Liver (tissue), 9 donors: Measurements from ENCODE around the gene PSMG3. TPM values are rescaled to one million over a fixed set of nuclear protein-coding genes. Genes with fewer than 3 reads are reported as not detected.

ENCODE experiments used
- DNase-seq: peaks from one replicate; pipeline ENCODE4 v3.0.0-alpha.2; 2017; ENCODE audit warnings: low spot score
- H3K27ac ChIP-seq, 2 donors: one replicate each; pipeline ENCODE4 v1.7.0; 2013; ENCODE audit warnings: inconsistent platforms in 2 of 2, low read length in 2 of 2, control low read depth in 1 of 2, low read depth in 1 of 2, mild to moderate bottlenecking in 1 of 2
- H3K27me3 ChIP-seq, 4 donors: one replicate each; pipeline versions ENCODE4 v1.6.1 to v1.7.0; 2013; ENCODE audit warnings: low read length in 3 of 4, inconsistent platforms in 1 of 4, mild to moderate bottlenecking in 1 of 4, moderate library complexity in 1 of 4; ENCODE audit not compliant: control insufficient read depth in 4 of 4, insufficient read depth in 4 of 4
- H3K36me3 ChIP-seq, 4 donors: one replicate each; pipeline versions ENCODE4 v1.6.1 to v1.7.0; 2013; ENCODE audit warnings: low read length in 3 of 4, mild to moderate bottlenecking in 3 of 4, low read depth in 1 of 4, moderate library complexity in 1 of 4; ENCODE audit not compliant: control insufficient read depth in 4 of 4, insufficient read depth in 3 of 4
- H3K4me1 ChIP-seq, 4 donors: one replicate each; pipeline versions ENCODE4 v1.6.1 to v1.7.0; 2013; ENCODE audit warnings: low read length in 3 of 4, mild to moderate bottlenecking in 3 of 4, moderate library complexity in 1 of 4; ENCODE audit not compliant: control insufficient read depth in 4 of 4, insufficient read depth in 4 of 4
- H3K4me3 ChIP-seq, 3 donors: one replicate each; pipeline versions ENCODE4 v1.6.1 to v1.7.0; 2013; ENCODE audit warnings: low read length in 3 of 3, control low read depth in 1 of 3, low read depth in 1 of 3, mild to moderate bottlenecking in 1 of 3
- H3K9ac ChIP-seq, 2 donors: one replicate each; pipeline ENCODE4 v1.7.0; 2013; ENCODE audit warnings: low read length in 2 of 2, mild to moderate bottlenecking in 2 of 2, moderate library complexity in 2 of 2, control low read depth in 1 of 2, low read depth in 1 of 2
- H3K9me3 ChIP-seq, 4 donors: one replicate each; pipeline versions ENCODE4 v1.6.1 to v1.7.0; 2013; ENCODE audit warnings: low read length in 3 of 4; ENCODE audit not compliant: control insufficient read depth in 4 of 4
- ATF3 ChIP-seq: IDR thresholded peaks from 2 replicates; pipeline ENCODE4 v1.6.1; 2016; ENCODE audit warnings: antibody characterized with exemption
- CTCF ChIP-seq: fragments of 150-350 bp; IDR thresholded peaks from 2 replicates; pipeline ENCODE4 v1.5.1; 2017; ENCODE audit warnings: improper control_type of control experiment, low read depth, low read length; ENCODE audit not compliant: missing input control
- EGR1 ChIP-seq, 2 donors: IDR thresholded peaks; 2 replicates each; pipeline ENCODE4 v1.6.1; 2016 to 2018; ENCODE audit warnings: antibody characterized with exemption in 2 of 2, low read depth in 2 of 2
- FOXA1 ChIP-seq: IDR thresholded peaks from 2 replicates; pipeline ENCODE4 v1.6.1; 2016; ENCODE audit warnings: antibody characterized with exemption
- FOXA2 ChIP-seq: IDR thresholded peaks from 2 replicates; pipeline ENCODE4 v1.6.1; 2016; ENCODE audit warnings: antibody characterized with exemption
- GABPA ChIP-seq, 2 donors: IDR thresholded peaks in 1 of 2; conservative IDR thresholded peaks in 1 of 2; 2 replicates each; pipeline ENCODE4 v1.6.1; 2016; ENCODE audit warnings: antibody characterized with exemption in 2 of 2, mild to moderate bottlenecking in 1 of 2, moderate library complexity in 1 of 2
- HNF4A ChIP-seq, 2 donors: conservative IDR thresholded peaks; 2 replicates each; pipeline ENCODE4 v1.6.1; 2016; ENCODE audit warnings: antibody characterized with exemption in 2 of 2, mild to moderate bottlenecking in 2 of 2
- HNF4G ChIP-seq: IDR thresholded peaks from 2 replicates; pipeline ENCODE4 v1.6.1; 2016; ENCODE audit warnings: antibody characterized with exemption
- JUND ChIP-seq, 2 donors: IDR thresholded peaks; 2 replicates each; pipeline ENCODE4 v1.6.1; 2016; ENCODE audit warnings: antibody characterized with exemption in 2 of 2
- MAX ChIP-seq: IDR thresholded peaks from 2 replicates; pipeline ENCODE4 v1.6.1; 2016; ENCODE audit warnings: antibody characterized with exemption
- NR2F2 ChIP-seq: IDR thresholded peaks from 2 replicates; pipeline ENCODE4 v1.6.1; 2016; ENCODE audit warnings: antibody characterized with exemption
- RAD21 ChIP-seq, 2 donors: IDR thresholded peaks; 2 replicates each; pipeline ENCODE4 v1.6.1; 2016; ENCODE audit warnings: antibody characterized with exemption in 2 of 2, mild to moderate bottlenecking in 2 of 2
- REST ChIP-seq: IDR thresholded peaks from 2 replicates; pipeline ENCODE4 v1.6.1; 2016; ENCODE audit warnings: antibody characterized with exemption, mild to moderate bottlenecking
- RXRA ChIP-seq, 2 donors: IDR thresholded peaks; 2 replicates each; pipeline ENCODE4 v1.6.1; 2017 to 2018; ENCODE audit warnings: antibody characterized with exemption in 2 of 2, mild to moderate bottlenecking in 1 of 2
- SP1 ChIP-seq: IDR thresholded peaks from 2 replicates; pipeline ENCODE4 v1.6.1; 2018; ENCODE audit warnings: antibody characterized with exemption, mild to moderate bottlenecking
- TAF1 ChIP-seq: conservative IDR thresholded peaks from 2 replicates; pipeline ENCODE4 v1.6.1; 2016; ENCODE audit warnings: antibody characterized with exemption, mild to moderate bottlenecking
- YY1 ChIP-seq: IDR thresholded peaks from 2 replicates; pipeline ENCODE4 v1.6.1; 2016; ENCODE audit warnings: antibody characterized with exemption, mild to moderate bottlenecking
- ZBTB33 ChIP-seq: IDR thresholded peaks from 2 replicates; pipeline ENCODE4 v1.6.1; 2016; ENCODE audit warnings: antibody characterized with exemption
- WGBS: extraction: QIAGEN DNeasy Blood & Tissue Kit; methylation state at CpG from one replicate; pipeline ENCODE4 v1.1.7; 2013; 5-methylcytosine and 5-hydroxymethylcytosine counted together
- polyA plus RNA-seq, 2 donors: library from polyadenylated mRNA; stranded (reverse) in 1 of 2; unstranded in 1 of 2; fragments of 200-250 nt in 1 of 2; fragments of >200 nt in 1 of 2; fragmentation: Nextera tagmentation in 1 of 2; extraction: Ambion mirVana in 1 of 2; gene quantifications; one replicate each; pipeline versions ENCODE4 v1.2.1 to v1.2.3, GENCODE V29; 2013 to 2015
- total RNA-seq, 2 donors: library from RNA; depleted of rRNA; stranded (reverse); fragments of >200 nt; gene quantifications; one replicate each; pipeline ENCODE4 v1.2.3, GENCODE V29; 2014
- donor health status: healthy.
- donor health status: healthy.
- donor health status: healthy.
- donor health status: healthy.
- donor health status: healthy.

The PSMG3 gene
- total and polyA plus RNA-seq, 4 donors: 10.1 to 22.4 (median 15.7) TPM

GRCh38 chr7:1572111-1572822 is 2.4 kb upstream of the PSMG3 start:
- no peak overlapping the region for H3K4me3 ChIP-seq
- 84% methylated on average over 7 of the region's 7 CpGs for WGBS
- H3K9ac ChIP-seq: no peak overlapping the region
- H3K27me3 ChIP-seq: no peaks in the 10 kb centered on the region
- H3K9me3 ChIP-seq: no peaks in the 10 kb centered on the region
- H3K27ac ChIP-seq: no peak overlapping the region
- no peak for DNase-seq
- no peak for TF ChIP-seq NR2F2
- TF ChIP-seq ZBTB33: no peak
- TF ChIP-seq RXRA (IDR thresholded peaks at IDR 0.05): no peak
- TF ChIP-seq REST: no peak
- TF ChIP-seq RAD21 (IDR thresholded peaks at IDR 0.05): no peak
- TF ChIP-seq MAX: no peak
- TF ChIP-seq FOXA1: no peak
- no peak for TF ChIP-seq GABPA (IDR thresholded peaks at IDR 0.05 in 1 of 2, conservative IDR thresholded peaks at IDR 0.05 in 1 of 2)
- TF ChIP-seq EGR1 (IDR thresholded peaks at IDR 0.05; ENCODE audit: low read depth in 2 of 2): no peak
- TF ChIP-seq CTCF: no peak
- TF ChIP-seq SP1: no peak
- TF ChIP-seq ATF3: no peak
- TF ChIP-seq FOXA2: no peak
- no peak for TF ChIP-seq HNF4G
- no peak for TF ChIP-seq YY1
- TF ChIP-seq JUND (IDR thresholded peaks at IDR 0.05): no peak
- TF ChIP-seq HNF4A (conservative IDR thresholded peaks at IDR 0.05): no peak
- TF ChIP-seq TAF1: no peak
- peaks cover 0 to 5% (median 1%) of the 10 kb centered on the region in 4 donors for H3K36me3 ChIP-seq
- peaks cover 10 to 17% (median 15%) of the 10 kb centered on the region in 4 donors for H3K4me1 ChIP-seq
